Stimulated activated CD4-positive, alpha-beta T cell treated with anti-CD3 and anti-CD28 coated beads, Interleukin-12 subunit alpha, Interleukin-12 subunit beta, amount 100 ng/mL, for 4 hours (primary cell): ENCODE measurements around the gene RSRC1.
"Not testable (repeated sequence)": the region's sequence is repeated elsewhere in the genome, so short reads cannot be mapped to it uniquely, and the experiment has no call there.

Experiments
- DNase-seq: peaks from one replicate; pipeline ENCODE4 v3.0.0-alpha.2; 2020

RSRC1 gene

DNA sequence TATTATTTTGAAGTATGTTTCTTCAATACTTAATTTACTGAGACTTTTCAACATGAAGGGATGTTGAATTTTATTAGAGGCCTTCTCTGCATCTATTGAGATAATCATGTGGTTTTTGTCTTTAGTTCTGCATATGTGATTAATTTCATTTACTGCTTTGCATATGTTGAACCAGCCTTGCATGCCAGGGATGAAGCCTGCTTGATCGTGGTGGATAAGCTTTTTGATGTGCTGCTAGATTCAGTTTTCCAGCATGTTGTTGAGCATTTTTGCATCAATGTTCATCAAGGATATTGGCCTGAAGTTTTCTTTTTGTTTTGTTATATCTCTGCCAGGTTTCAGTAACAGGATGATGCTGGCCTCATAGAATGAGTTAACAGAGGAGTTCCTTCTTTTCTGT lies 134.4 kb downstream of the RSRC1 start:
- DNase-seq, result no peak

DNA sequence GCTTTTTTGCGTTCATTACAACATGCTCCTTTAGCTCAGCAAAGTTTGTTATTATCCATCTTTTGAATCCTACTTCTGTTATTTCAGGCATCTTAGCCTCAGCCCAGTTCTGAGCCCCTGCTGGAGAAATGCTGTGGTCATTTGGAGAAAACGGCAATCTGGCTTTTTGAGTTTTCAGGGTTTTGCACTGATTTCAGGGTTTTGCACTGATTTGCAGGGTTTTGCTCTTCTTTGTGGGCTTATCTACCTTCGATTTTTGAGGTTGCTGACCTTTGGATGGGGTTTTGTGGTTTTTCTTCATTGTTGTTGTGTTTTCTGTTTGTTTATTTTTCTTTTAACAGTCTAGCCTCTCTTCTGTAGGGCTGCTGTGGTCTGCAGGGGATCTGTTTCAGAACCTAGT lies 137.4 kb downstream of the RSRC1 start:
- no peak for DNase-seq

DNA sequence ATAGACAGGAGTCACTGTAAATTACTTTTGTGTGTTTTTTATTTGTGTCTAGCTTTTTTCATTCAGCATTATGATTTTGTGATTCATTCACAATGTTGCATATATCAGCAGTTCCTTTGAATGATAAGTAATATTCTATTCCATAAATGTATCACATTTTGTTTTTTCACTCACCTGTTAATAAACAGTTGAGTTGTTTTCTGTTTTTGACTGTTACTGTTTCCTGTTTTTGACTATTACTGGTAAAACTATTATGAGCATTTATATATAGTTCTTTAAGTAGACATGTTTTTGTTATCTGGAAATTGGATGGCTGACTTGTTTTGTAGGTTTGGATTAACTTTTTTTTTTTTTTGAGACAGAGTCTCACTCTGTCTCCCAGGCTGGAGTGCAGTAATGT lies 138.4 kb downstream of the RSRC1 start:
- no peak for DNase-seq

DNA sequence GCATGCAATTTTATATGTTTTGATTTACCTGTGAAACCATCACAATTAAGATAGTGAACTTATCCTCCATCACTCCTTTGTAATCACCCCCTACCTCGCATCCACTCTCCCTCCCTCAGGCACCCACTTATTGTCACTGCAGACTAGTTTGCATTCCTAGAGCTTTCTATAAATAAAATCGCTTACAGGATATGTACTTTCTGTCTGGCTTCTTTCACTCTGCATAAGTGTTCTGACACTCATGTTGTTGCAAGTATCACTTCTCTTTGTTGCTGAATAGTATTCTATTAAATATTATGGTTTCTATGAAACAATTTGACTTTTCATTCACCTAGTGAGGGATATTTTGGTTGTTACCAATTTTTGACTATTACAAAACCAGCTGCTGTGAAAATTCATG lies 139.3 kb downstream of the RSRC1 start:
- DNase-seq, result no peak

DNA sequence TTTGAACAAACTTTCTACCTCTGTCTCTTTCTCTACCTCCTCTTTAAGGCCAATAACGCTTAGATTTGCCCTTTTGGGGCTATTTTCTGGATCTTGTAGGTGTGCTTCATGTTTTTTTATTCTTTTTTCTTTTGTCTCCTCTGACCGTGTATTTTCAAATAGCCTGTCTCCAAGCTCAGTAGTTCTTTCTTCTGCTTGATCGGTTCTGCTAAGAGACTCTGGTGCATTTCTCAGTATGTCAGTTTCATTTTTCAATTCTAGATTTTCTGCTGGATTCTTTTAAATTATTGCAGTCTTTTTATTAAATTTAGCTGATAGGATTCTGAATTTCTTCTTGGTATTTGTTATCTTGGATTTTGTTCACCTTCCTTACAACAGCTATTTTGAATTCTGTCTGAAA lies 148.7 kb downstream of the RSRC1 start:
- no peak for DNase-seq

DNA sequence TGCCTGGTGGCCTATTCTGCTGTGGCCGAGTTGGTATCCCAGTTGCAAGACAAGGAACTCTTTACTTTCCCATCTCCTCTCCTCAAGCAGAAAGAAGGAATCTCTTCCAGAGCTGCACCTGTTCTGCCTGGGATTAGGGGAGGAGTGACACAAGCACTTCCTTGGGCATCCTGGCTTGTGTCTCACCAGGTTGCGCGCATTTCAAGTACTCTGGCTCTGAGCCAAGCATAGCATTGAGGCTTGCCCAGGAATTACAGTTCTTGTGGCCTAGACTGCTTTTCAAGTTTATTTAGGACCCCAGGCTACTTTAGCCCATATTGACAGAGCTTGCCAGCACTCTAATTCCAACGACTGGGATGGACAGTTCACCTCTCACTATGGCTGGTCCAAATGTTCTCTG lies 150.5 kb downstream of the RSRC1 start:
- DNase-seq, result no peak

DNA sequence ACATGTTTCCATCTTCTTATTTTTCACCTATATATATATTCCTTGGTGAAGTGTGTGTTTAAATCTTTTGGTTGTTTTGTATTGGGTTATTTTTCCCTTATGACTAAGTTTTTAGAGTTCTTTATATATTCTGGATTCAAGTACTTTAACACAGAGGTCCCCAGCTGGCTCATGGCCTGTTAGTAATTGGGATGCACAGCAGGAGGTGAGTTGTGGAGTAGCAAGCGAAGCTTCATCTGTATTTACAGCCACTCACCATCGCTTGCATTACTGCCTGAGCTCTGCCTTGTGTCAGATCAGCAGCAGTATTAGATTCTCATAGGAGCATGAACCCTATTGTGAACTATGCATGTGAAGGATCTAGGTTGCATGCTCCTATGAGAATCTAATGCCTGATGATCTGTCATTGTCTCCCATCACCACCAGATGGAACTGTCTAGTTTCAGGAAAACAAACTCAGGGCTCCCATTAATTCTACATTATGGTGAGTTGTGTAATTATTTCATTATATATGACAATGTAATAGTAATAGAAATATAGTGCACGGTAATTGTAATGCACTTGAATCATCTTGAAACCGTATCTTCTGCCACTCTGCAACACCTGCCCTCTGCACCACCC lies 151.6 kb downstream of the RSRC1 start:
- DNase-seq, result no peak

DNA sequence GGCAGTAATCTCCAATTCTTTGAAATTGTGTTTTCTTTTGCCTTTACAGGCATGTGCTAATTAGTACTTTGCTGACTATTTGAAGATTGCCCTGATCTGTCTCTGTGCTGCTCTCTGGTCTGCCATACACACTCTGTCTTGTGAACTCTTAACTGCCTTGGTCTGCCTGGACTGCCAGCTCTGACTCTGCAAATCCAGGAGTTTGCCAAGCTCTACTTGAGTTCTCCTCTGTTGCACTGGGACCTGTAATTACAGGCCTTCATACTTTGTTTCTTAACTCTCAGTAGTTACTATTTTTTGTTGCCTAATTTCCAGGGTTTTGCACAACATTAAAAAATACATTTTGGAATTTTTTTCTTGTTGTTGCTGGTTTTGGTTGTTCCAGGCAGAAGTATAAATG lies 155.0 kb downstream of the RSRC1 start:
- DNase-seq, result no peak

DNA sequence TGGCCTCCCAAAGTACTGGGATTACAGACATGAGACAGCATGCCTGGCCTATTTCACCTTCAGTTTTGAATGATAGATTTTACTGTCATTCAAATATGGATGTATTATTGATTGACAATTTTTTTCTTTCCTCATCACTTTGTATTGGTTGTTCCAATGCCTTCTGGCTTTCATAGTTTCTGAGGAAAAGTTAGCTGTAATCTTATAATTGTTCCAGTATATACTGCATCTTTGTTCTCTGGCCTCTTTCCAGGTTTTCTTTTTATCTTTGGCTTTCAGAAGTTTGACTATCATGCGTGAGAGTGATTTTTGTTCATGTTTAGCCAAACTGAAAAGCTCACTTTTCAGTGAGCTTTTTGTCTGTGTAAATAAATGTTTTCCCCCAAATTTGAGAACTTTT lies 157.1 kb downstream of the RSRC1 start:
- no peak for DNase-seq

DNA sequence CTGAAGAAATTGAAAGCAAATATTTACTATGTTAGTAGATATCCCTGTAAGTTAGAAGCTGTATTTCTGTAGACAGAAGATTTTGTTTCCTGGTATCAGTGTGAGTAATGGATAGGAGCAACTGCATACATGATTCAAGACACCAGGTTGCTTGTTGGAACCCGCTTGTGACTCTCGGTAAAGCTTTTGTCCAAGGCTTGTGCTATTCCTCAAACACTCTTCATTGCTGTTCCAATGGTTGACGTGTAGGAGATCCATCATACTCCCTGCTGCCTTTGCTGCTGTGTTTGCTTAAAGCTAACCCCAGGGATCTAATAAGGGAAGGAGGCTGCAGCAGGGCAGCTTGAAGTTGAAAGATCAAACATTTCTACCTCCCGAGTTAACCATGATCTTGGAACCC lies 160.1 kb downstream of the RSRC1 start:
- no peak for DNase-seq

DNA sequence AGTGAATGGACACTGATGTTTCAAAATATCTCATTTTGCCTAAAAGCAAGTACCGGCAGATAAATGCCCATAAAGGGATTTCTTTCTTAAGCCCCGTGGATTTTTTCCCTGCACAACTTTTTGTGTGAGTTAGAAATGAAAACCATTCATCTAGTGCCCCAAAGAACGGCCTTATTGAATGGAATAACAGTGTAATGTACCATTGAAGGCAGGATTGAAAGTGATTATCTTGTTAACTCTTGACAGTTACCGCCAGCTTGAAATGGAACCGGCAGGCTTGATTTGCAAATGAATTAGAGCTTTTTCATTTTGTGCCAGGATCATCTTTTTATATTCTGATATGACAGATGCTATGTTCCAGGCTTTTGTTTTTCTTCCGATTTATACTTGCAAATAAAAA lies 162.2 kb downstream of the RSRC1 start:
- DNase-seq, result no peak

DNA sequence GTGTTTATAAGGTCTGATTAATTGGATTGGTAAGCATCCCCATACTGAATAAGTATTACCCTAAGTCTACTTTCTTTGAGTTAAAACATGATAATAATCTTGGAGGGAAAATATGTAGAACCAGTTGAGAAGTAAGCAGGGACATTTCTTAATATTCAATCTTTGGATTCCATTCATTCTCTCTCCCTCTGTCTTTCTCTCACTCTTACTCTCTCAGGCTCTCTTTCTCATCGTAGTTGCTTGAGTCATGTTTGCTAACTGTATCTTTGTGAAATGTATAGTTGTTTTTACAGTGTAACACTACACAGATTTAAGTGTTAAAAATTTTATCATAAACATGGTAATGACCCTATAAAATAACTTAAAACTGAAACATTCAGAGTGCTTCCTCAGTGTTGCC lies 163.8 kb downstream of the RSRC1 start:
- DNase-seq, result no peak

DNA sequence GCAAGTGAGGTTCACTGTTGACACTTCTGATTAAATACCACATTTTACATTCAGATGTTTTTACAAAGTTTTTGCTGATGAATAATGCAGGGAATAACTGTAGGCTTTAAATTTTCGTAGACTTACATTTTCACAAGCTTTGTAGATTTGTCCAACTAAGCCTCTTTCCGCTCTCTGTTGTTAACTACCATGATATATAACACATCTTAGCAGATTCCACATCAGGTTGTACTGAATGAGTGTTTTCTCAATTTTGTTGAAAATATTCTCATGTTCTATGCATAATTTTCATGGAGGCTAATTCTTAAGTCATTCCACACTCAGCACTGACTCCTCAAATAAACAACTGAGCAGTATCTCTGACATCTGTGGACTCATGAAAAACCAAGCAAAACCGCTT lies 168.3 kb downstream of the RSRC1 start:
- no peak for DNase-seq

DNA sequence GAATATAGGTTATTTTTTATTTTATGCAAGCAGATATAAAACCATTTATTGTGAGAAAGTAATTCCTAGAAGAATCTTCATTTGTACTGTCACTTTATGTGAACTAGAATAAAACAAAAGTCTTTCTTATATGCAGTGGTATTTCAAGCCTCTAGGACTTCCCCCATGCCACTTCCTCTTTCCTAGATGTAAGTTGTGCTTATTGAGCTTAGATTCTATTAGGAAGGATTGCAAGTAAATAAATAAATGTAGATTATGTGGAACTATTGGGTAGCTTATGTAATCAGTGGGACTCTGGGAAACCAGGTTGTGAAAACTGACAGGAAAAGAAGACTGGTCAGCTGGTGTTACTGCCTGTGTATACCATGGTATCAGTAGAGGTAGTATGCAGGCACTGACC lies 169.7 kb downstream of the RSRC1 start:
- DNase-seq, result no peak

DNA sequence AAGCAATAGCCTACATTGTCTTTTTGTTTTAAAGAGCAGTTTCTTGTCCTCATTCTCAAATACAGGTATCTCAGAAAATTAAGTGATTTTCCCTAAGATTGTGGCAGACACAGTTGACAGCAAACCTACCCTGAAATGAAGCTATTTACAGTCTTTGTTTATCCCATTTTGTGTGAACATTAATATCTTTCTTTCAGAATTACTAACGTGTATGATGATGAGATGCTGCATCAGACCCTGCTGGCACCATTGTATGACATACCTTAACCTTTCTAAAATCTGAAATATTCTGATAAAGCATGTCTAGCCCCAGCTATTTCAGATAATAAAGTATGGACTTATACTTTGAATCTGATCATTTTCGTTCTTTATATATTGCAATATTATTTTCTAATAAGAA lies 185.9 kb downstream of the RSRC1 start:
- no peak for DNase-seq

DNA sequence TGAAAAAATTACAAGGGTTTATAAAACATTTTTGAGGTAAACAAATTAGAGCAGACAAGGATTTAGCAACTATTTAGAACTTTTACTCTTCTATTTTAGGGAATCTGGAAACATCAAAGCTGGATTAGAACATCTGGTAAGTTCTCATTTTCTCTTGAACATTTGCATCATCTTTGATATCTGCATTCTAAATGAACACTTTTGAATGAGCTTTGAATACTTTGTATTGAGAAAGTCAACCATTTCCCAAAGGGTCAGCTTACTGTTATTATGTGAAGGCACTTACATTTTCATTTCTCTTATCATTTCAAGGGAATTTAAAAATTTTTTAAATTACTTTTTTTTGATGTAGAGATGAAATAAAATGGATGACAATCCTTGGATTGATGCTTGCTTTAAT lies 188.1 kb downstream of the RSRC1 start:
- no peak for DNase-seq

DNA sequence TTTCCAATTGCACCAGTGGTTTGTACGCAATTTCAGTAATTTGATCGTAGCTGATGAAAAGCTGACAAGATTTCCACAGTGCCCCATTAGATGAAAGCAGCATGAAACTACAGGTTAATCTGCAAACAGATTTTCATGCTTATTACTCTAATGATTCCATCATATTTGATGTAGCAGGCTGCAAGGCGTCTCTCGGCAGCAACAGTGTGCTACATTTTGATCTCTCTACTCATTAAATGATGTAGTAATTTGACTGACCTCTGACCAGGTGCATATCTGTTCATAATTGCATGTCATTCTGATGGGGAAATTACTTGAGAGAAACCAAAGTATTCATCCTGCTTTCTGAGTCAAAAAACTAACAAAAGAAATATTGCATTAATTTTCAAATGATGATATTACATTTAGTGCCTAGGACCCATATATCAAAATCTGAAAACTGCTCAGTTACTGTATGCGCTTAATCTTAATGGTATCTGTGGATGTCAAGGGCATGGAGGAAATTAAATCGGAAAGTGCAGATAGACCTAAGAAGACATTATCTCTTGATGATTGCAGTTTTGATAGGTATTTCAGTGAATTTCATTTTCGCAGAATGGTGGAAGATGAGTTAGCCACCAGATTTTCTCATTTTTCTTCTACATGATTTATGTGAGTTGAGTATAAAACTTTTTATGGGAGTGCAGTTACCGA lies 198.5 kb downstream of the RSRC1 start:
- no peak for DNase-seq

DNA sequence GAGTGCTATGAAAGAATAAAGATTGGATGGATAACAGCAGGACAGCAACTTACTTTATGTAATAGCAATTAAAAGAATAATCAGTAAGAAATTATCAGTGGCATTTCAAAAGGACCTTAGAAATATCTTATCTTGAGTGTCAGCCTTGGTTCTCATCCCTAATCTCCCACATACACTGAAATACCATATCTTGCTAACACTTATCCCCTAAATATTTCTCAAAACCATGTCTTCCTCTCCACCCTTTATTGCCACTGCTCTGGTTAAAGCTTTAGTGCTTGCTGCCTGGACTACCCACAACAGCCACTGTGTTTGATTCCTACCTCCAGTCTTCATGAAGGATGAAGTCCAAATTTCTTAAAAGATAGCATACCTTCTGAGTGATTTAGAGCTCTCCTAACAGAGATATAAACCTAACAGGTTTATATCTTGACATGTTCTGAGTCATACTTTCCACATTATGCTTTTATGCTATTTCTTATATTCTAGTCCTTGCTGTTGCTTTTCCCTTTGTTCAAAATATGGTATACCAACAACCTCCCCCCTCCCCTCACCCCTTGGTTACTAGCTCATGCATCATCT lies 202.8 kb downstream of the RSRC1 start:
- no peak for DNase-seq

DNA sequence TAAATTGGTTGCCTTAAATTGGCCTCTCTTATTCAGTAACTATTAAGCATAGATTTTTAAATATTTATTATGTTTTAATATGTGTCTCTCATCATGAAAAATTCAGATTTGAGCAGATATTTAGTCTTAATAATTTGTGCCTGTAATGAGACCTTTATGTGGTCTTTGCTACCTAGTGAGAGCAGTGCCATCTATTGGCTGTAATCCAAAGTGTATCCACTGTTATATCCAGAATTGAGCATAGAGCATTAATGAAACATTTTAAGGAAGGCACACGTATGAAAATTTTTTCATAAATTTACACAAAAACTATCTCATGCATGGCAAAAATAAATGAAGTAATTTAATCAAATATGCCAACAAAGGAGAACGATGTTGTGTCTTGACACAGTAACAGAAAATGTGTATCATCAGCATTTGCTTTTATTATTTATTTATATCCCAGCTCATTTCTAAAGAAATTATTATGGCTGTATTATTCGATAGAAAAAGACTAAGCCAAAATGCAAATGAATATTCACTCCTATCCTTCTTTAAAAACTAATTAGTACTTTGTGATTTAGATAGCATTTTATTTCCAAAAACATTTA lies 203.5 kb downstream of the RSRC1 start:
- DNase-seq, result no peak

DNA sequence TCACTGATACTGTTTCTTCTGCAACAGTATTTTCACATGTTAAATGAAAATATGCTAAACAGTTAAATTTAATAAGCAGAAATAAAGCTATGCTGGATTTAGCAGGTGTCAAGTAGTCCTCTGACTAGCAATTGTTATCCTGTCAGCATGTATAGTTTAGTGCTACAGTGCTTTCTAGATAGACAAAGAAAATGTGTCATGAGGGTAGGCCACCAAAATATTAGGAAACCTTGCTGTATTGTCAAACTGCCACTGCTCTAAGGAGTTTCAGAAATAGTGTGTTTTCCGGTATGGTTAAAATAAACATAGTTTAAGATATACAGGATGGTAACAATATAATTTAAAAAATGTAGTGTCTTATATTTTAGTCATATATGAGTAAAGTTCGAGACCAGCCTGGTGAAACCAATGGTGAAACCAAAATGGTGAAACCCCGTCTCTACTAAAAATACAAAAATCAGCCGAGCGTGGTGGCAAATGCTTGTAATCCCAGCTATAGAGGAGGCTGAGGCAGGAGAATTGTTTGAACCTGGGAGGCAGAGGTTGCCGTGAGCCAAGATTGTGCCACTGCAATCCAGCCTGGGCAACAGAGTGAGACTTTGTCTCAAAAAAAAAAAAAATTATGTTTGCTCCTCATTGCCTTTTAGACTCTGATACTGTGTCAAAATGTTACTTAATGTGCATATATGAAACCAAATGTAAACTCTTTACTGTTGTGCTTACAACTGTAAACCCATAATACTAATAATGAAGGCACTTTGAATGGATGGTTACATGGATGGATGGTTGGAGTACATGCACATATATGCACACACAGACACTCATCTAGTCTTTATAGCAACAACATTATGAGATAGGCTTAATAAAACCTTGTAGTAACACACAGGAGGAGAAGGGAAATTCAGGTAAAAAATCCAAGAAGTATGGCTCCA lies 204.8 kb downstream of the RSRC1 start:
- DNase-seq, result no peak

DNA sequence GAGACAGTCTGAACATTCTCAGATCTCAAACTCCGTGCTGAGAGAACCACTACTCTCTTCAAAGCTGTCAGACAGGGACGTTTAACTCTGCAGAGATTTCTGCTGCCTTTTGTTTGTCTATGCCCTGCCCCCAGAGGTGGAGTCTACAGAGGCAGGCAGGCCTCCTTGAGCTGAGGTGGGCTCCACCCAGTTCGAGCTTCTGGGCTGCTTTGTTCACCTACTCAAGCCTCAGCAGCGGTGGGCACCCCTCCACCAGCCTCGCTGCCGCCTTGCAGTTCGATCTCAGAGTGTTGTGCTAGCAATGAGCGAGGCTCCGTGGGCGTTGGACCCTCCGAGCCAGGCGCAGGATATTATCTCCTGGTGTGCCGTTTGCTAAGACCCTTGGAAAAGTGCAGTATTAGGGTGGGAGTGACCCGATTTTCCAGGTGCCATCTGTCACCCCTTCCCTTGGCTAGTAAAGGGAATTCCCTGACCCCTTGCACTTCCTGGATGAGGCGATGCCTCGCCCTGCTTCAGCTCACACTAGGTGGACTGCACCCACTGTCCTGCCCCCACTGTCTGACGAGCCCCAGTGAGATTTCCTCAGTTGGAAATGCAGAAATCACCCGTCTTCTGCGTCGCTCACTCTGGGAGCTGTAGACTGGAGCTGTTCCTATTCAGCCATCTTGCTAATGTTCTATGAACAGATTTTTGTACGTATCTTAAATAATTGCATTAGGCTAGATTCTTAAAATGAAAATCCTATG lies 220.0 kb downstream of the RSRC1 start:
- DNase-seq, result not testable (repeated sequence)

DNA sequence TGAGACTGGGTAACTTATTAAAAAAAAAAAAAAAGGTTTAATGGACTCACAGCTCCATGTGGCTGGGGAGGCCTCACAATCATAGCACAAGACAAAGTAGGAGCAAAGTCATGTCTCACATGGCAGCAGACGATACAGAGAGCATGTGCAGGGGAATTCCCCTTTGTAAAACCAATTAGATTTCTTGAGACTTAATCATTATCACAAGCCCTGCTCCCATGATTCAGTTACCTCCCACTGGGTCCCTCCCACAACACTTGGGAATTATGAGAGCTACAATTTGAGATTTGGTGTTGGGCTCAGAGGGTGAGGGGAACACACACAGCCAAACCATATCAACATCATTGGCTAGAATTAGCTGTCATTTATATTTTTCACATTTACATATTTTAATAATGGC lies 221.0 kb downstream of the RSRC1 start:
- no peak for DNase-seq

DNA sequence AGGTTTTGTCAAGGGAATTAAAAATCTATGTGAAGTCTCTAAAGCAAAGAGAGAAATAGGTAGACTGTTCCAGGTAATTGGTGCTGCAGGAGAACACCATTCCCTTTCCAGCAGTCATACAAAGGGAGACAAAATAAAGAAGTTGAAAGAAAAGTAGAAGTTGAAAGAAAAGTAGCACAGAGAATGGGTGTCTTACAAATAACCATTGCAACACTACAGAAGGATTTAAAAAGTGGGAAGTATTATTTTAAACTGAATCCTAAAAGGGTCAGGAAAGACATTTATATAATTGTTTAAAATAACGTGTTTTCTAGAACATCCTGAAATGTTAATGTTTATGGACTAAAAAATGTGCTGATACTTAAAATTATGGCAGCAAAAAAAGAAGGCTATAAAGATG lies 223.8 kb downstream of the RSRC1 start:
- no peak for DNase-seq
